Activated T-helper 1 cell treated with anti-CD3 and anti-CD28 coated beads, Interleukin-12 subunit alpha, Interleukin-12 subunit beta, Interleukin-2, Interleukin-4 antibody, amounts not matched to agents 30 ng/mL and 10 ng/mL and 1 ng/mL, durations not matched to agents 14 hours and 24 hours and 36 hours (primary cell): Measurements from ENCODE around the gene FDPS. TPM values are rescaled to one million over a fixed set of nuclear protein-coding genes. Genes with fewer than 3 reads are reported as not detected.

Source experiments
- DNase-seq: peaks from one replicate; pipeline ENCODE4 v3.0.0; 2021; ENCODE audit warnings: low spot score
- H3K27ac Mint-ChIP-seq: one replicate; pipeline ENCODE4 v1.8.0; 2021; ENCODE audit warnings: mild to moderate bottlenecking, mixed read lengths
- H3K27me3 Mint-ChIP-seq: one replicate; pipeline ENCODE4 v1.8.0; 2022; ENCODE audit warnings: mild to moderate bottlenecking, moderate library complexity, mixed read lengths; ENCODE audit not compliant: insufficient read depth
- H3K36me3 Mint-ChIP-seq: one replicate; pipeline ENCODE4 v1.8.0; 2021; ENCODE audit warnings: low read depth, mixed read lengths
- H3K4me1 Mint-ChIP-seq: one replicate; pipeline ENCODE4 v1.8.0; 2021; ENCODE audit warnings: low read depth, mixed read lengths
- H3K4me3 Mint-ChIP-seq: one replicate; pipeline ENCODE4 v1.8.0; 2021; ENCODE audit warnings: mild to moderate bottlenecking, moderate library complexity, mixed read lengths
- H3K9me3 Mint-ChIP-seq: one replicate; pipeline ENCODE4 v1.8.0; 2021; ENCODE audit warnings: mixed read lengths
- intact Hi-C: fragments of 100-400 bp; cut with micrococcal nuclease; formaldehyde crosslinking; loops from one replicate; pipeline ENCODE4 v1.15.1; 2024
- total RNA-seq: library from RNA; stranded (reverse); gene quantifications from 2 replicates; pipeline ENCODE4 v1.2.3, GENCODE V29; 2022

Gene FDPS
- 274 and 289 TPM in 2 replicates for total RNA-seq

GRCh38 chr1:155308493-155309422, at the start of gene FDPS:
TSS of gene FDPS (plus strand) at chr1:155308866. CDS start at chr1:155309790, 924 bp downstream.
- peak within 1 kb of the TSS; percentile 92 for H3K4me3 Mint-ChIP-seq
- peak; percentile 98 for DNase-seq
- no peaks in the 10 kb centered on the region for H3K27me3 Mint-ChIP-seq
- peaks cover 29% of the 10 kb centered on the region for H3K36me3 Mint-ChIP-seq
- intact Hi-C loops = loop anchor here (1.0 to 2.0 kb wide), 8 partner anchors 15 to 549 kb away; partner anchors contain the start of genes CLK2, DAP3, GON4L and HCN3
- no peaks in the 10 kb centered on the region for H3K9me3 Mint-ChIP-seq
- peaks cover 38% of the 10 kb centered on the region for H3K4me1 Mint-ChIP-seq
- H3K27ac Mint-ChIP-seq = peak within 1 kb of the TSS; percentile 93

- Mint-ChIP-seq H3K9me3 (no peaks in the 10 kb centered on the region), H3K36me3 (peaks cover 55% of the 10 kb centered on the region), H3K4me3 (peak overlapping the region; percentile 90), H3K27ac (peak overlapping the region; percentile 49), H3K27me3 (no peaks in the 10 kb centered on the region), H3K4me1 (peaks cover 52% of the 10 kb centered on the region)
- intact Hi-C loops = loop anchor here (5.0 kb wide), 2 partner anchors 53 to 427 kb away; partner anchors contain the start of genes DAP3, MTX1, THBS3 and YY1AP1
- DNase-seq = no peak
These were observed 48.4 kb upstream of the FDPS start for GRCh38 chr1:155260276-155260675.

GRCh38 chr1:155261493-155261851, 47.2 kb upstream of the FDPS start:
- intact Hi-C loops = loop anchor here (5.0 kb wide), 2 partner anchors 54 to 426 kb away; partner anchors contain the start of genes DAP3, MTX1, THBS3 and YY1AP1
- H3K9me3 Mint-ChIP-seq = no peaks in the 10 kb centered on the region
- no peaks in the 10 kb centered on the region for H3K27me3 Mint-ChIP-seq
- peak overlapping the region; percentile 90 for H3K4me3 Mint-ChIP-seq
- H3K4me1 Mint-ChIP-seq = peaks cover 44% of the 10 kb centered on the region
- H3K27ac Mint-ChIP-seq = peak overlapping the region; percentile 88
- peaks cover 58% of the 10 kb centered on the region for H3K36me3 Mint-ChIP-seq
- peak; percentile 18 for DNase-seq

GRCh38 chr1:155261852-155262673, 46.6 kb upstream of the FDPS start, which contains the start of gene SCAMP3:
TSS of gene SCAMP3 (minus strand) at chr1:155262360. CDS start at chr1:155262151, 209 bp downstream.
- H3K36me3 Mint-ChIP-seq = peaks cover 56% of the 10 kb centered on the region
- H3K4me1 Mint-ChIP-seq = peaks cover 38% of the 10 kb centered on the region
- no peaks in the 10 kb centered on the region for H3K9me3 Mint-ChIP-seq
- intact Hi-C loops = loop anchor here (1.0 to 5.0 kb wide), 10 partner anchors 11 to 595 kb away; partner anchors contain the start of genes CLK2, DAP3, FDPS and GON4L
- H3K4me3 Mint-ChIP-seq = peak within 1 kb of the TSS; percentile 90
- peak within 1 kb of the TSS; percentile 88 for H3K27ac Mint-ChIP-seq
- DNase-seq = peak; percentile 88
- H3K27me3 Mint-ChIP-seq = no peaks in the 10 kb centered on the region

GRCh38 chr1:155263067-155263466, 45.6 kb upstream of the FDPS start:
- Mint-ChIP-seq H3K4me1 (peaks cover 32% of the 10 kb centered on the region), H3K9me3 (no peaks in the 10 kb centered on the region), H3K36me3 (peaks cover 60% of the 10 kb centered on the region), H3K27ac (peak overlapping the region; percentile 24), H3K27me3 (no peaks in the 10 kb centered on the region), H3K4me3 (peak overlapping the region; percentile 19)
- intact Hi-C loops = loop anchor here (5.0 kb wide), 2 partner anchors 56 to 424 kb away; partner anchors contain the start of genes DAP3, MTX1, THBS3 and YY1AP1
- DNase-seq = no peak

- no peak overlapping the region for H3K27ac Mint-ChIP-seq
- intact Hi-C loops = no loop called here
- peaks cover 27% of the 10 kb centered on the region for H3K4me1 Mint-ChIP-seq
- no peak for DNase-seq
- no peaks in the 10 kb centered on the region for H3K27me3 Mint-ChIP-seq
- no peak overlapping the region for H3K4me3 Mint-ChIP-seq
- no peaks in the 10 kb centered on the region for H3K9me3 Mint-ChIP-seq
- peaks cover 70% of the 10 kb centered on the region for H3K36me3 Mint-ChIP-seq
These were observed 42.1 kb upstream of the FDPS start for GRCh38 chr1:155266553-155266952.

- DNase-seq = no peak
- Mint-ChIP-seq H3K9me3 (no peaks in the 10 kb centered on the region), H3K4me1 (peaks cover 27% of the 10 kb centered on the region), H3K4me3 (no peak overlapping the region), H3K36me3 (peaks cover 72% of the 10 kb centered on the region), H3K27me3 (no peaks in the 10 kb centered on the region), H3K27ac (no peak overlapping the region)
- intact Hi-C loops = no loop called here
These were observed 41.3 kb upstream of the FDPS start for GRCh38 chr1:155267373-155267772.

GRCh38 chr1:155268630-155269029, 40.0 kb upstream of the FDPS start:
- DNase-seq = no peak
- Mint-ChIP-seq H3K9me3 (no peaks in the 10 kb centered on the region), H3K36me3 (peaks cover 66% of the 10 kb centered on the region), H3K27me3 (no peaks in the 10 kb centered on the region), H3K27ac (peak overlapping the region; percentile 23), H3K4me1 (peaks cover 23% of the 10 kb centered on the region), H3K4me3 (no peak overlapping the region)
- intact Hi-C loops = no loop called here

- no peak overlapping the region for H3K4me3 Mint-ChIP-seq
- DNase-seq = no peak
- H3K27me3 Mint-ChIP-seq = no peaks in the 10 kb centered on the region
- peaks cover 63% of the 10 kb centered on the region for H3K36me3 Mint-ChIP-seq
- H3K27ac Mint-ChIP-seq = no peak overlapping the region
- H3K4me1 Mint-ChIP-seq = peaks cover 24% of the 10 kb centered on the region
- no peaks in the 10 kb centered on the region for H3K9me3 Mint-ChIP-seq
- intact Hi-C loops = no loop called here
These were observed 39.3 kb upstream of the FDPS start for GRCh38 chr1:155269381-155269780.

GRCh38 chr1:155272466-155273342, 36.0 kb upstream of the FDPS start:
- DNase-seq = no peak
- Mint-ChIP-seq H3K9me3 (no peaks in the 10 kb centered on the region), H3K4me3 (peak overlapping the region; percentile 90), H3K36me3 (peaks cover 38% of the 10 kb centered on the region), H3K27me3 (peaks cover 2% of the 10 kb centered on the region), H3K27ac (peak overlapping the region; percentile 94), H3K4me1 (peaks cover 41% of the 10 kb centered on the region)
- intact Hi-C loops = loop anchor here (1.0 to 10.0 kb wide), 6 partner anchors 10 to 782 kb away; partner anchors contain the start of genes FDPS, LAMTOR2, MTX1 and SCAMP3

- Mint-ChIP-seq H3K36me3 (peaks cover 29% of the 10 kb centered on the region), H3K4me3 (peak within 1 kb of the TSS; percentile 90), H3K27me3 (peaks cover 5% of the 10 kb centered on the region), H3K4me1 (peaks cover 47% of the 10 kb centered on the region), H3K9me3 (no peaks in the 10 kb centered on the region), H3K27ac (peak within 1 kb of the TSS; percentile 94)
- intact Hi-C loops = loop anchor here (1.0 to 10.0 kb wide), 6 partner anchors 11 to 781 kb away; partner anchors contain the start of genes FDPS, LAMTOR2, MTX1 and SCAMP3
- DNase-seq = peak; percentile 96
These were observed 35.1 kb upstream of the FDPS start, which contains the start of gene CLK2 for GRCh38 chr1:155273343-155274245. TSS of gene CLK2 (minus strand) at chr1:155273504. CDS start at chr1:155270977, 2,527 bp downstream.
